ENCODE measurements around the gene RPL3. TPM values are rescaled to one million over a fixed set of nuclear protein-coding genes. Genes with fewer than 3 reads are reported as not detected.

RPL3 gene
- total RNA-seq, 1 experiment from 2014 or later = 2,060 TPM

- DNase-seq (ENCODE audit: low spot score) = peak; percentile 23
Measured at GRCh38 chr22:39317084-39317774, 2.2 kb downstream of the RPL3 start.

- DNase-seq (ENCODE audit: low spot score) = peak; percentile 80
Measured at GRCh38 chr22:39316440-39317083, 2.9 kb downstream of the RPL3 start.

GRCh38 chr22:39315389-39315788 lies 4.0 kb downstream of the RPL3 start:
- no peak for DNase-seq (ENCODE audit: low spot score)

- no peak for DNase-seq (ENCODE audit: low spot score)
Measured at GRCh38 chr22:39314251-39314971, 5.0 kb downstream of the RPL3 start.

- no peak for DNase-seq (ENCODE audit: low spot score)
Measured at GRCh38 chr22:39313258-39314001, 6.0 kb downstream of the RPL3 start.

GRCh38 chr22:39312410-39312809 lies 7.0 kb downstream of the RPL3 start:
- no peak for DNase-seq (ENCODE audit: low spot score)

- DNase-seq (ENCODE audit: low spot score) = peak; percentile 17
Measured at GRCh38 chr22:39311592-39312400, 7.6 kb downstream of the RPL3 start.

- no peak for DNase-seq (ENCODE audit: low spot score)
Measured at GRCh38 chr22:39309881-39310714, 9.3 kb downstream of the RPL3 start.

- DNase-seq (ENCODE audit: low spot score) = peak; percentile 70
Measured at GRCh38 chr22:39309364-39309861, 10.0 kb downstream of the RPL3 start.

- peak; percentile 63 for DNase-seq (ENCODE audit: low spot score)
Measured at GRCh38 chr22:39308614-39309363, 10.6 kb downstream of the RPL3 start.

- peak; percentile 66 for DNase-seq (ENCODE audit: low spot score)
Measured at GRCh38 chr22:39306456-39307361, 12.7 kb downstream of the RPL3 start.

- no peak for DNase-seq (ENCODE audit: low spot score)
Measured at GRCh38 chr22:39303892-39304671, 15.3 kb downstream of the RPL3 start.

- DNase-seq (ENCODE audit: low spot score) = no peak
Measured at GRCh38 chr22:39303358-39303757, 16.1 kb downstream of the RPL3 start.

GRCh38 chr22:39302431-39302960 lies 16.9 kb downstream of the RPL3 start:
- DNase-seq (ENCODE audit: low spot score) = no peak

- DNase-seq (ENCODE audit: low spot score) = no peak
Measured at GRCh38 chr22:39301926-39302325, 17.5 kb downstream of the RPL3 start.

- DNase-seq (ENCODE audit: low spot score) = no peak
Measured at GRCh38 chr22:39301108-39301507, 18.3 kb downstream of the RPL3 start.

Measured in HT-29 (cell line).